ENCODE measurements around the gene ZMYM3.
"Not testable (repeated sequence)": the region's sequence is repeated elsewhere in the genome, so short reads cannot be mapped to it uniquely, and the experiment has no call there.

Gene ZMYM3

GRCh38 chrX:71282514-71283402 is 28.8 kb upstream of the ZMYM3 start:
- peak overlapping the region; percentile 93 to 95 for H3K4me3 Mint-ChIP-seq
- H3K9me3 Mint-ChIP-seq: no peaks in the 10 kb centered on the region
- peaks cover 20% of the 10 kb centered on the region for H3K36me3 Mint-ChIP-seq (ENCODE audit: insufficient read depth)
- H3K27ac Mint-ChIP-seq: peak overlapping the region; percentile 99 to 100
- peak in 1 of 3 experiments; percentile 2 for DNase-seq
- peaks cover 6 to 10% of the 10 kb centered on the region in 2 donors for H3K4me1 Mint-ChIP-seq (ENCODE audit: low read depth in 2 of 2)
- ATAC-seq (replicated peaks): peak; percentile 41
- H3K27me3 Mint-ChIP-seq: no peaks in the 10 kb centered on the region

GRCh38 chrX:71281300-71281699 is 27.4 kb upstream of the ZMYM3 start:
- DNase-seq; H3K4me1 Mint-ChIP-seq (ENCODE audit: low read depth in 2 of 2); H3K27me3 Mint-ChIP-seq; ATAC-seq (replicated peaks); H3K4me3 Mint-ChIP-seq; H3K27ac Mint-ChIP-seq; H3K9me3 Mint-ChIP-seq: not testable (repeated sequence)
- peaks cover 13% of the 10 kb centered on the region for H3K36me3 Mint-ChIP-seq (ENCODE audit: insufficient read depth)

DNA sequence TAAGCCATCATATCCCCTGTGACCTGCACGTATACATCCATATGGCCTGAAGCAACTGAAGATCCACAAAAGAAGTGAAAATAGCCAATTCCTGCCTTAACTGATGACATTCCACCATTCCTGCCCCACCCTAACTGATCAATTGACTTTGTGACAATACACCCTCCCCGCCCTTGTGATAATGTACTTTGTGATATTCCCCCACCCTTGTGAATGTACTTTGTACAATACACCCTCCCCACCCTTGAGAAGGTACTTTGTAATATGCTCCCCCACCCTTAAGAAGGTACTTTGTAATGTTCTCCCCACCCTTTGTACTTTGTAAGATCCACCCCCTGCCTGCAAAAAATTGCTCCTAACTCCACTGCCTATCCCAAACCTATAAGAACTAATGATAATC is 18.4 kb upstream of the ZMYM3 start:
- not testable (repeated sequence) for H3K9me3 Mint-ChIP-seq; ATAC-seq (replicated peaks); H3K4me1 Mint-ChIP-seq (ENCODE audit: low read depth in 2 of 2); H3K27me3 Mint-ChIP-seq; DNase-seq; H3K36me3 Mint-ChIP-seq (ENCODE audit: insufficient read depth); H3K4me3 Mint-ChIP-seq
- H3K27ac Mint-ChIP-seq: peak overlapping the region in 1 of 2 donors; percentile 38

DNA sequence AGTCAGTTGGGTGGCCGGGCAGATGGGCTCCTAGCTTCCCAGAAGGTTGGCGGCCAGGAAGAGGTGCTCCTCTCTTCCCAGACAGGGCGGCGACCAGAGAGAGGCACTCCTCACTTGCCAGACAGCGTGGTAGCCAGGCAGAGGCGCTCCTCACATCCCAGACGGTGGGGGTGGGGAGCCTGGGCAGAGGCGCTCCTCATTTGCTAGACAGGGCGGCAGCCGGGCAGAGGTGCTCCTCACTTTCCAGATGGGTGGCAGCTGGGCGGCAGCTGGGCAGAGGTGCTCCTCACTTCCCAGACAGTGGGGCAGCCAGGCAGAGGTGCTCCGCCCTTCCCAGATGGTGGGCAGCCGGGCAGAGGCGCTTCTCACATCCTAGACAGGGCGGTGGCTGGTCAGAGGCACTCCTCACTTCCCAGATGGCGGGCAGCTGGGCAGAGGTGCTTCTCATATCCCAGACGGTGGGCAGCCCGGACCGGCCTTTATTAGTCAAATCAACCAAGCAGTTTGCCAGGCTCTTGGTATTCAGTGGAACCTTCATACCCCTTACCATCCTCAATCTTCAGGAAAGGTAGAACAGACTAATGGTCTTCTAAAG is 16.0 kb upstream of the ZMYM3 start:
- H3K36me3 Mint-ChIP-seq (ENCODE audit: insufficient read depth): no peaks in the 10 kb centered on the region
- no peak overlapping the region for H3K27ac Mint-ChIP-seq

GRCh38 chrX:71268624-71269023 is 14.7 kb upstream of the ZMYM3 start:
- not testable (repeated sequence) for DNase-seq; H3K27ac Mint-ChIP-seq; H3K36me3 Mint-ChIP-seq (ENCODE audit: insufficient read depth); H3K9me3 Mint-ChIP-seq; H3K4me3 Mint-ChIP-seq; ATAC-seq (replicated peaks); H3K27me3 Mint-ChIP-seq; H3K4me1 Mint-ChIP-seq (ENCODE audit: low read depth in 2 of 2)

More for the DNA sequence above, 16.0 kb upstream of the ZMYM3 start:
- DNase-seq (no peak), ATAC-seq (replicated peaks) (no peak)
- H3K27me3 Mint-ChIP-seq: no peaks in the 10 kb centered on the region
- no peaks in the 10 kb centered on the region for H3K9me3 Mint-ChIP-seq
- H3K4me3 Mint-ChIP-seq: no peak overlapping the region
- no peaks in the 10 kb centered on the region for H3K4me1 Mint-ChIP-seq (ENCODE audit: low read depth in 2 of 2)

GRCh38 chrX:71256856-71257255 is 2.9 kb upstream of the ZMYM3 start:
- Mint-ChIP-seq H3K4me1 (ENCODE audit: low read depth in 2 of 2) (peaks cover 10 to 15% of the 10 kb centered on the region in 2 donors), H3K4me3 (no peak overlapping the region), H3K9me3 (no peaks in the 10 kb centered on the region), H3K36me3 (ENCODE audit: insufficient read depth) (peaks cover 20% of the 10 kb centered on the region), H3K27ac (no peak overlapping the region), H3K27me3 (no peaks in the 10 kb centered on the region)
- ATAC-seq (replicated peaks) (no peak), DNase-seq (no peak)

DNA sequence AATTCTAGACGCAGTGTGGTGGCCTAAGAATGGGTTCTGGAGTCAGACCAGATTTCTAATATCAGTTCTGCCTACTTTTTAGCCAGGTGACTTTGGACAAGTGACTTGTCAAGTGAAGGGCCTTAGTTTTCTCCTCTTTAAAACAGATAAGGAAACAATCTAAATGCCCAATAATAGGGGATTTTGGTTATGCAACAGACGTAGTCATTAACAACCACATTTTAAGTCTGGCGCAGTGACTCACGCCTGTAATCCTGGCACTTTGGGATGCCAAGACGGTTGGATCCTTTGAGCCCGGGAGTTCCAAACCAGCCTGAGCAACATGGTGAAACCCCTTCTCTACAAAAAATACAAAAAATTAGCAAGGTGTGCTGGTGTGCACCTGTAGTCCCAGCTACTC is 2.1 kb upstream of the ZMYM3 start:
- peak overlapping the region; percentile 93 to 94 for H3K27ac Mint-ChIP-seq
- DNase-seq: no peak
- ATAC-seq (replicated peaks): no peak
- peaks cover 10 to 15% of the 10 kb centered on the region in 2 donors for H3K4me1 Mint-ChIP-seq (ENCODE audit: low read depth in 2 of 2)
- H3K9me3 Mint-ChIP-seq: no peaks in the 10 kb centered on the region
- H3K4me3 Mint-ChIP-seq: peak overlapping the region; percentile 77 to 91
- peaks cover 20% of the 10 kb centered on the region for H3K36me3 Mint-ChIP-seq (ENCODE audit: insufficient read depth)
- no peaks in the 10 kb centered on the region for H3K27me3 Mint-ChIP-seq

GRCh38 chrX:71253253-71254091 is 468 bp downstream of the ZMYM3 start:
- Mint-ChIP-seq H3K27me3 (no peaks in the 10 kb centered on the region), H3K9me3 (no peaks in the 10 kb centered on the region), H3K27ac (peak overlapping the region; percentile 93 to 94), H3K4me1 (ENCODE audit: low read depth in 2 of 2) (peaks cover 10 to 16% of the 10 kb centered on the region in 2 donors), H3K36me3 (ENCODE audit: insufficient read depth) (peaks cover 23% of the 10 kb centered on the region), H3K4me3 (peak overlapping the region; percentile 77 to 91)
- ATAC-seq (replicated peaks) (no peak), DNase-seq (peak; percentile 9 to 29 (median 28))

DNA sequence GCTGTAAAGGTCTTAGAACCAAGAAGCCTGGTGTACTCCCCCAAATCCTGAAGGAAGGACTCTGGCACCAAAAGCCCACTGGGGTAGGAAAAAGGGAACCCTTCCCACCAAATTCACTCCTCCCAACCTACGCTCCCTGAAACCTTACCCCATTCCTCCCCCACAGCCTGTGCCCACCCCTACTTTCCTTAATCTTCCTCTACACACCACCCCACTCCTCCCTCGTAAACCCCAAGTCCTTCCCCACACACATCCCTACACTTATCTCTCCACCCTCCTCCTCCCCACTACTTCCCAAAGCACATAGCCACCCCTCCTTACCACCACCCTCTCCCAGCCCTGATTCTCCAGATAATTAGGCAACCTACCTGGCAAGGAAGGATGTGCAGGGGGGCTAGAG is 1.7 kb downstream of the ZMYM3 start:
- H3K9me3 Mint-ChIP-seq: no peaks in the 10 kb centered on the region
- DNase-seq (no peak), ATAC-seq (replicated peaks) (no peak)
- peak overlapping the region; percentile 20 to 72 for H3K27ac Mint-ChIP-seq
- H3K36me3 Mint-ChIP-seq (ENCODE audit: insufficient read depth): peaks cover 23% of the 10 kb centered on the region
- H3K4me3 Mint-ChIP-seq: peak overlapping the region; percentile 8 to 50
- H3K27me3 Mint-ChIP-seq: no peaks in the 10 kb centered on the region
- H3K4me1 Mint-ChIP-seq (ENCODE audit: low read depth in 2 of 2): peaks cover 10 to 16% of the 10 kb centered on the region in 2 donors

DNA sequence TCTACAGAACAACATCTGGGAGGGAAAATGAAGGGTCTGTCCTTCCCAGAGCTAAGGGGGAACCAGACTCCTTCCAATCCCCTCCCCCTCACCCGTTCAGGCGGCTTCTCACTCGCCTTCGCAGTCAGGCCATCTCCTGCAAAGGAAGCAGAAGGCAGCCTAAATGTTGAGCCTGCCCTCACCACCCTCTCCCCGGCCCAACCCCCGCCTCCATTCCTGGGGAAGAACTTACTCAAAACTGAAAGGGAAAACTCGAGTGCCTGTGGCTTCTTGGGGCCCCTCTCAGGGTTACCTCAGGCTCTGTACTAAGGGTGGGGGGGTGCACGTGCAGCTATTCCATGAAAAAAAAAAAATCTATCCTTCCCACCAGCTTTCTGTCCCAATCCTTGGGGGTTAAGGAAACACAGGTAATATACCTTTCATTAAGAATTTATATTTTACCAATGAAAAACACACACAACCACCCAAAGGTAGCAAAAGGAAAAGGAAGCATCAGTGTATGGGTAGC is 2.4 kb downstream of the ZMYM3 start:
- Mint-ChIP-seq H3K4me3 (no peak overlapping the region), H3K9me3 (no peaks in the 10 kb centered on the region), H3K36me3 (ENCODE audit: insufficient read depth) (peaks cover 23% of the 10 kb centered on the region), H3K4me1 (ENCODE audit: low read depth in 2 of 2) (peaks cover 10 to 16% of the 10 kb centered on the region in 2 donors), H3K27me3 (no peaks in the 10 kb centered on the region), H3K27ac (peak overlapping the region; percentile 20 to 72)
- no peak for DNase-seq
- ATAC-seq (replicated peaks): no peak

GRCh38 chrX:71250841-71251240 is 3.1 kb downstream of the ZMYM3 start:
- ATAC-seq (replicated peaks) (no peak), DNase-seq (no peak)
- Mint-ChIP-seq H3K4me1 (ENCODE audit: low read depth in 2 of 2) (peaks cover 10 to 15% of the 10 kb centered on the region in 2 donors), H3K36me3 (ENCODE audit: insufficient read depth) (peaks cover 23% of the 10 kb centered on the region), H3K27me3 (no peaks in the 10 kb centered on the region), H3K9me3 (no peaks in the 10 kb centered on the region), H3K4me3 (no peak overlapping the region), H3K27ac (peak overlapping the region; percentile 20 to 38)

DNA sequence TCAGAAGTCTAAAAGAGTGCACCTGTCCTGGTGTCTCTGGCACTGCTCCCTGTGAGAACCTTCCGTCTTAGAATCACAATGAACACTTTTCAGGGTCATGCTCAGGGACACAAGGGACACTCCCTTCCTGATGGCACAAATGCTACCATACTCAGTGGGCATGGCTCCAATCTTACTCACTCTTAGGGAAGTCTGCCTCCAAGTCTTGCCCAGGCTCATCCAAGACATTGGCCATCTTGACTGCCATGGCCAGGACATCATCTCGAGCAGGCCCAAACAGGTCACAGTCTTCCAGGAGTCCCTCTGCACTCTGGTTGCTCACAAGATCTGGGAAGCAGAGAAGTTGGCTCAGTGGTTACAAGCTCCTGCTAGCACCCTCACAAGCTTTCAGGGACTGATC is 8.8 kb downstream of the ZMYM3 start:
- Mint-ChIP-seq H3K4me3 (no peak overlapping the region), H3K36me3 (ENCODE audit: insufficient read depth) (peaks cover 20% of the 10 kb centered on the region), H3K4me1 (ENCODE audit: low read depth in 2 of 2) (peaks cover 0 to 3% of the 10 kb centered on the region in 2 donors), H3K27me3 (no peaks in the 10 kb centered on the region), H3K27ac (no peak overlapping the region), H3K9me3 (no peaks in the 10 kb centered on the region)
- ATAC-seq (replicated peaks): no peak
- no peak for DNase-seq
